HUES48 (cell line): ENCODE measurements around the gene RBMS1.
A peak's percentile ranks its signal among the peaks of the same experiment; 100 is the strongest.

ENCODE experiments used
- H3K27ac ChIP-seq: one replicate; pipeline ENCODE4 v1.7.0; 2013; ENCODE audit warnings: low read depth, low read length, inconsistent platforms
- H3K27me3 ChIP-seq: 2 replicates; pipeline ENCODE4 v1.6.1; 2013; ENCODE audit warnings: mild to moderate bottlenecking, low read length; ENCODE audit not compliant: control insufficient read depth, insufficient read depth
- H3K36me3 ChIP-seq: 2 replicates; pipeline ENCODE4 v1.6.1; 2013; ENCODE audit warnings: low read length; ENCODE audit not compliant: control insufficient read depth, insufficient read depth
- H3K4me1 ChIP-seq: 2 replicates; pipeline ENCODE4 v1.6.1; 2013; ENCODE audit warnings: mild to moderate bottlenecking, low read length; ENCODE audit not compliant: control insufficient read depth, insufficient read depth
- H3K4me3 ChIP-seq: 2 replicates; pipeline ENCODE4 v1.5.1; 2013; ENCODE audit warnings: mild to moderate bottlenecking, low read depth, low read length
- H3K9ac ChIP-seq: 2 replicates; pipeline ENCODE4 v1.6.1; 2013; ENCODE audit warnings: mild to moderate bottlenecking, low read depth, low read length, moderate library complexity
- H3K9me3 ChIP-seq: 2 replicates; pipeline ENCODE4 v1.6.1; 2013; ENCODE audit warnings: low read length; ENCODE audit not compliant: control insufficient read depth, insufficient read depth

RBMS1 gene

DNA sequence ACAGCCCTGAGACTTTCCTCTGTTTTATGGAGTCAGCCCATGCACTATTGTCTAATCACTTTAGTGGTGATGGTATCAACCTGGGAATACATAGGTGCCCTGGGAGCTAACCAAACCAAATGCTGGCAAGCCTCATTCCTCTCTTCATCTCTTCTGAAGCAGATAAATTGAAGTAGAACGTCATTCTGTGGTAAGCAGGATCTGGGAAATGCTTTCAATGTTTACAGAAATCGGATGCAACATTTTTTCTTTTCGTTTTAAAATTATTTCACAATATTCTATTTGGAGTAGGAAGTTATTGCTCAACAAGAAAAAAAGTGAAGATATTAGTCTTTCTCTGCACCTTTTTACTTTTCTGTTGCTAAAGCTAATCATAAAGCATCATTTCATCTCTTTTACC, 114.2 kb downstream of the RBMS1 start:
- Histone ChIP-seq H3K4me1 (peaks cover 60% of the 10 kb centered on the region), H3K9me3 (no peaks in the 10 kb centered on the region), H3K27me3 (no peaks in the 10 kb centered on the region), H3K36me3 (no peaks in the 10 kb centered on the region), H3K27ac (no peak overlapping the region), H3K4me3 (no peak overlapping the region), H3K9ac (no peak overlapping the region)

DNA sequence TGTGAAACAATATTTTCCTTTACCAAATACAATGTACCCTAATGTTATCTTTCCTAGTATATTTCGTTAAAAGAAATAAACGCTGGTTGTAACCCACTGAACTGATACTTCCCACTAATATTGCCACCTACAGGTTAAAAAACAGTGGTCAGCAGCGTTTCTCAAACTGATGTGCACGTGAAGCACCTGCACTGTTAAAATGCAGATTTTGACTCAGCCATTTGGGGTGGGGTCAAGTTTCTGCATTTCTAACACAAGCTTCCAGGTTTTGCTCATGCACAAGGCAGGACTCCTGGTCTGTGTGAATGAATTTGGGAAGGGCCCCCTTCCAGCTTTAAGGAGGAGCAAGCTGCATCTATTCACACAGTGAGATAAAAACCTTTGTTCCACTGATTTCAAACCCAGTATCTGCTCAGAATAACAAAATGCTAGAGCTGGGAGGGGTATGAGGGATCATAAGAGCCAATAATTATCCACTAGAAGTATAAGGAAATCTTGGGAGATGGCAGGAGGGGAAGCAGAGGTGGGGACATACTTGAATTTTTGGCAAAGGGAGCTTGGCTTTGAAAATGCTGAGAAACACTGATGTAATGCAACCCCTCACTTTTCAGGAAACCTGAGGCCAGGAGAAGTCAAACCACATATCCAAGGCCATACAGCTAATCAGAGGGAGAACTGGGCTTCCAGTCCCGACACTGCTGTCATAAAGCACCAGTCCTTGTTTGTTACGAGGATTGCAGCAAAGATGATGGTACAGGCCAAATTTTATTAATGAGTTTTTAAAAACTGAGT, 116.2 kb downstream of the RBMS1 start:
- H3K9me3 ChIP-seq, result no peaks in the 10 kb centered on the region
- H3K4me1 ChIP-seq, result peaks cover 70% of the 10 kb centered on the region
- peak overlapping the region; percentile 10; the same call in 1 of the 2 replicates for H3K4me3 ChIP-seq
- no peak overlapping the region for H3K9ac ChIP-seq
- H3K36me3 ChIP-seq, result no peaks in the 10 kb centered on the region
- H3K27ac ChIP-seq, result peak overlapping the region; percentile 71
- no peaks in the 10 kb centered on the region for H3K27me3 ChIP-seq

DNA sequence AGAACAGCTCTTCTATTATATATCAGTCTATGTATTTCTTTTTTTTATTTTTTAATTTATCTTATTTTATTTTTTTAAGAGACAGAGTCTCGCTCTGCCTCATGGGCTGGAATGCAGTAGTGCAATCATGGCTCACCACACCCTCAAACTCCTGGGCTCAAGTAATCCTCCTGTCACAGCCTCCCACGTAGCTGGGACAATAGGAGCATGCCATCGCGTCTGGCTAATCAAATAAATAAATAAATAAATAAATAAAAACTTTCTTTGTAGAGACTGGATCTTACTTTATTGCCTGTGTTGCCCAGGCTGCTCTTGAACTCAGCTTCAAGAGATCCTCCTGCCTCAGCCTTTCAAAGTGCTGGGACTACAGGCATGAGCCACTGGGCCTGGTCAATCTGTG, 117.0 kb downstream of the RBMS1 start:
- no peaks in the 10 kb centered on the region for H3K27me3 ChIP-seq
- H3K36me3 ChIP-seq, result no peaks in the 10 kb centered on the region
- peak overlapping the region; percentile 71 for H3K27ac ChIP-seq
- H3K9me3 ChIP-seq, result no peaks in the 10 kb centered on the region
- H3K4me3 ChIP-seq, result no peak overlapping the region
- no peak overlapping the region for H3K9ac ChIP-seq
- peaks cover 71% of the 10 kb centered on the region for H3K4me1 ChIP-seq

DNA sequence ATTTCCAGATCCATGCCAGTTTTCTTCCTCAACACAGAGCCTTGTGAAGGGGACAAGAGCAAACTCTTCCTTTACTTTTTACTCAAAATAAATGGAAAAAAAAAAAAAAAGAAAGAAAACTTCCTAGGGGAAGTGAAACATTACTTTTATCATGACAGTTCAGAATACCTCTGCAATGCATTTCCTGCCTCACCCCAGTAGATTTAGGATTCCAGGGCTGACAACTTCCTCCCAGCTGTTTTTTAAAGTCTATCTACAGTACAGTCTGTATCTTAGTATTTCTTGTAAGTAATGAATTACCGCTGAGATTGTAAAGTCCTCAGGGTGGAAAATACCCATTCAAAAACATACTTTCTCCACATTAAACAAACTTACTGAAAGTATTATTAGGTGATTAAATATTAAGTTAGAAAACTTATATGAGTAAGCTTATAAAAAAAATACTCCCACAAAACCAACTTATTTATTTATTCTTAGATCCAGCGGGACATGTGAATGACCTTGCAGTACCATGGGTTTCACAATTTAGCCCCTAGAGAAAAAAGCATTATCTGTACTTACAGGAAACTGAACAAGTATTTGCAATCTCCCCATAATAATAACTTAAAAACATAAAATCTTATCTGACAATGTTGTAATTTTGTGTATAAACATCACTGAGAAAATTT, 117.7 kb downstream of the RBMS1 start:
- Histone ChIP-seq H3K4me1 (peaks cover 70% of the 10 kb centered on the region), H3K27me3 (no peaks in the 10 kb centered on the region), H3K9ac (no peak overlapping the region), H3K4me3 (no peak overlapping the region), H3K36me3 (no peaks in the 10 kb centered on the region), H3K9me3 (no peaks in the 10 kb centered on the region), H3K27ac (no peak overlapping the region)

DNA sequence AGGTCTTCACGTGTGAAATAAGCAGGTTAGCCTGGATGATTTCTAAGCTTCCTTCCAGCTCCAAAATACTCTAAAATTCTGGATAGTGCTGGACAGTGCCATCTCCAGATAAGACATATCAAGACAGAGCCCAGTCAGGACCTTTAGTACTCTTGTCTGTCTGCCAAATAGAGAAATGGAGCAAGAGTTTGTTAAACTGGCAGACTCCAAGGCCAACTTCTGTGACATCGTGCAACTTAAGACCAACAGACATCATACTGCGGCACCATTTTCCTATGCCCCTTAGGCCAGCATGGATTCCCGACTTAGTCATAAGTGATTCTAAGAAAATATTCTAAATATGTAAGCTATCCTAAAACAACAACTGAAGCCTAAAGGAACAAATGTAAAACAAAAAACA, 118.6 kb downstream of the RBMS1 start:
- Histone ChIP-seq H3K9me3 (no peaks in the 10 kb centered on the region), H3K4me3 (no peak overlapping the region), H3K36me3 (no peaks in the 10 kb centered on the region), H3K4me1 (peaks cover 68% of the 10 kb centered on the region), H3K9ac (no peak overlapping the region), H3K27me3 (no peaks in the 10 kb centered on the region), H3K27ac (no peak overlapping the region)

DNA sequence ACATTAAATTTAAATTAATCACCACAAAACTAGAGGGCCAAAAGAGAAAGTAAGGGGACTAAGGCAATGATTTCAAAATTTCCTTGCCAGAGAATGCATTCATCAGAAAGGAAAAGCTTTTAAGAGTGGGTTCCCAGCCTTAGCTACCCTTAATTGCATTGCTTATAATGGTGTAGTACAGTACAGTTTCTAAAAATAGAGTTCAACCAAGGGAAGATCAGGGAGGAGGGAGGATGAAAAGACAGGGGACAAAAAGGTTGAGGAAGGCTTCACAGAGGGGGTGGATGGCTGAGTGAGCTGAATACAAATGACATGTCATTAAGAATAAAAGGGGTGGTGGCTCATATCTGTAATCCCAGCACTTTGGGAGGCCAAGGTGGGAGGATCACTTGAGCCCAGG, 119.9 kb downstream of the RBMS1 start:
- H3K4me1 ChIP-seq, result peaks cover 71% of the 10 kb centered on the region

DNA sequence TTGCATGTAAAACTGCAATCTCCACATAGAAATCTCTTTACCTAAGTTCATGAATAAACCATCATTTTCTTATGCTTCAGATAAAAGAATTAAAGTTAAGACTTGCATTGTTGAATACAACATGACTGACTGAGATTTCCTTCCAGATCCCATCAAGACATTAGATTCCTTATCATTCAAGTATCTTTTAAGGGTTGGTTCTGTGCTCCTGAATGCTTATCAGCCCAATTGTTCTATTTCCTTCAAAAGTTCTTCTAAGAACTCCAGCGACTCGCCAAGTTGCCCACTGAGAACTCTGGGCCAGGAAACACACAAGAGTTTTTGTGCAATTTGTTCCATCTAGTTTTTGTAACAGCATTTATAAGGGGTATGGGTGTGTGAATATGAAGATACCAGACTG, 120.3 kb downstream of the RBMS1 start:
- H3K27me3 ChIP-seq, result no peaks in the 10 kb centered on the region
- no peak overlapping the region for H3K9ac ChIP-seq
- H3K27ac ChIP-seq, result no peak overlapping the region
- no peak overlapping the region for H3K4me3 ChIP-seq
- no peaks in the 10 kb centered on the region for H3K36me3 ChIP-seq
- peaks cover 73% of the 10 kb centered on the region for H3K4me1 ChIP-seq
- H3K9me3 ChIP-seq, result no peaks in the 10 kb centered on the region

More for the DNA sequence above, 119.9 kb downstream of the RBMS1 start:
- H3K4me3 ChIP-seq, result no peak overlapping the region
- no peaks in the 10 kb centered on the region for H3K36me3 ChIP-seq
- no peak overlapping the region for H3K27ac ChIP-seq
- no peaks in the 10 kb centered on the region for H3K9me3 ChIP-seq
- H3K9ac ChIP-seq, result no peak overlapping the region
- H3K27me3 ChIP-seq, result no peaks in the 10 kb centered on the region

DNA sequence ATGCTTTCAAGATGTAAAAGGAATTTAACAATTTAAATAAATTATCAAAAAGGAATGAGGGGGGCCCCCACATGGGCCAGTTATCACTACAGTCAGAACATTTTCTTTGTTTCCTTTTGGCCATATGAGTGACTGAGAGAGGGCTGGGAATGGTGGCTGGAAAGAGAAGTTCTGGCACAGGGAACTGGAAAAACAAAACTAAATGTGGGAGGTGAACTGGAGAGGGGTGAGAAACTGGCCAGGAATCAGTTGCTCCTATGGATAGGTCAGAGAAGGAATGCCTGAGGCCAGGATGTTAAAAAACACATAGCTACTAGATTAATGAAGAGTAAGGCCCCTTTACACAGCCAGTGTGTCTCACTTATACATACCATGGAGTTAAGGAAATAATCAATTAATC, 121.0 kb downstream of the RBMS1 start:
- no peak overlapping the region for H3K4me3 ChIP-seq
- H3K36me3 ChIP-seq, result no peaks in the 10 kb centered on the region
- no peaks in the 10 kb centered on the region for H3K27me3 ChIP-seq
- peaks cover 73% of the 10 kb centered on the region for H3K4me1 ChIP-seq
- no peak overlapping the region for H3K27ac ChIP-seq
- H3K9ac ChIP-seq, result no peak overlapping the region
- H3K9me3 ChIP-seq, result no peaks in the 10 kb centered on the region

DNA sequence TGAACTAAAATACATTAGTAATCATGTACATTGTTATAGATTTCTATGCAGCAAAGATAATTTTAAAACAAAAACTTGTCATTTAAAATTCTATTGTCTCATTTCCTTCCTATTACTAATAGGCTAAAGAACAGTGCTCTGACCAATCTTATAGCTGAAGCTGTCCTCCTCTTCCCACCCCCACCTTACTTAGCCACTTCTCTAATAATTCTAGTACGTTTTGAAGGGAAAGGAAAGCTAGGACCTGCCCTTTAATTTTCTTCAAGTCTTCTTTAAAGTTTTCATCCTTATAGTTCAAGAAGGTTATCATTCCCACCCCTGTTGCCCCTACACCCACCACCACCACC, 121.6 kb downstream of the RBMS1 start:
- H3K9me3 ChIP-seq, result no peaks in the 10 kb centered on the region
- no peak overlapping the region for H3K27ac ChIP-seq
- no peak overlapping the region for H3K4me3 ChIP-seq
- H3K36me3 ChIP-seq, result no peaks in the 10 kb centered on the region
- H3K27me3 ChIP-seq, result no peaks in the 10 kb centered on the region
- peaks cover 71% of the 10 kb centered on the region for H3K4me1 ChIP-seq
- H3K9ac ChIP-seq, result no peak overlapping the region

DNA sequence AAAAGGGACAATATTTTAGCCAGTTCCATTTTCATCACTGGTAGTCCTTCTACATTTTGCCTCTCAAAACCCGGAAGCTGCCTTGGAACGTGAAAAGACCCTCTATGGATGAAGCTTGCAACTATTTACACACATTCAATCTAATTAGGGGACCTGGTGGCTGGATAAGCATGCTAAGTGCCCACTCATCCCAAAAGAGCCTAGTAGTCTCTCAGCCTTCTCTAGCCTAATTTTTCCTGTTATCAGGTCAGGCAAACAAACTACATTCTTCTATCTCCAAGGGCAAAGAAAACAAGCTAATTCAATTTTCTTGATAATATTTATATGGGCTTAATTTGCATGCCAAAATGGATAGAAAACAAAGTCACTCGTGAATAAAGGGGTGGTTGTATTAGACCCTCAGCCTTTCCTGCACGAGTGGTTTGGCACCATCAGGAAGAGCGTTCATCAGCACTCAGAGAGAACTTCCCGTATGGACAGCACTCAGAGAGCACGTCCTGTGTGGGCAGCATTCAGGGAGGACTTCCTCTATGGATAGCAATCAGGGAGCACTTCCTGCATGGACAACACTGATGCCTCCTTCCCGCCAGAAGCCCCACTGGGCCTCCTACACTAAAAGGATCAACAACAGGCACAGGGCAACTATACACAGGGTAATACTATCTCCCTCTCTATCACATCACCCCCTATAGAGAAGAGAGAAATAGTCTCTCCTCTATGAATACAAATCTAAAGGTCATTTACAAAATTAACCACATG, 122.2 kb downstream of the RBMS1 start:
- Histone ChIP-seq H3K27ac (no peak overlapping the region), H3K4me3 (no peak overlapping the region), H3K36me3 (no peaks in the 10 kb centered on the region), H3K4me1 (peaks cover 66% of the 10 kb centered on the region), H3K9ac (no peak overlapping the region), H3K9me3 (no peaks in the 10 kb centered on the region), H3K27me3 (no peaks in the 10 kb centered on the region)
